Measurements from ENCODE around the gene COL13A1.

Gene COL13A1

GRCh38 chr10:69879634-69880257 lies 78.0 kb downstream of the COL13A1 start:
- no peak for DNase-seq (ENCODE audit: low read depth, low spot score)
- H3K4me1 ChIP-seq (ENCODE audit: insufficient read depth, insufficient read length): peaks cover 20% of the 10 kb centered on the region
- H3K9ac ChIP-seq (ENCODE audit: insufficient read length, low read depth): peak overlapping the region; percentile 17

DNA sequence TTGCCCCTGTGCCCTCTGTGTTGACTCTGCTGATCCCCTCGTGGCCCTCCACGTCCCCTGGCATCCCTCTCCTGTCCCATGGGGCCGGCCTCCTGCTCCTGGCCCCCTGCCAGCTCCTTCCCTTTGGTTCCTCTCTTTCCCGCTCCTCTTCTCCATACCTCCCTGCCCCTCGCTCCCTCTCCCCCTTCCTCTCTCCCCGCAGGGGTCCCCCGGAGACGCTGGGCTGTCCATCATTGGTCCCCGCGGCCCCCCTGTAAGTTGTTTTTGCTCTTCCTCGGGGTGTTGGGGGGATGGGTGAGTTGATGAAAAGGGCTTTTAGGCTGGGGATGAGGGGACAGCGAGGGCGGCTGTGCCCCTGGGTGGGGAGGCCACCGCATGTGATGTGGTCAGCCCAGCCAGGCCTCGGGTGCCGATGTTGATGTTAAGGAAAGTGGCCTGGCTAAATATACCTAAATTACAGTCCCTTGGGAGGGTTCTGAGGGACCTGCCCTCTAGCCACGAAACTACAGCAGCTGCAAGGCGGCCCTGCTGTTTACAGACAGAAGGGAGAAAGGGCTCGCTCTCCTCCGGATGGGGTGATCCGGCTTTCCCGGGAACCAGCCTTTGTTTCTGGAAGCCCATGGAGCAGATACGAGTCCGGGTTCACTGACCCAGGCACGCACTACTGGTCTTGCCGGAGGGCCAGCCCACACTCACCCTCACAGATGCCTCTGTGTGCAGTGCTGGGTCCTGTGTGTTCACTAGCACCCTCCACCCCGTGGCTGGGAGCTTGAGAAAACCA lies 78.8 kb downstream of the COL13A1 start:
- no peak for TF ChIP-seq ZNF274 (IDR thresholded peaks at IDR 0.05; ENCODE audit: low read depth, low read length)
- no peak for TF ChIP-seq SUZ12 (IDR thresholded peaks at IDR 0.05; ENCODE audit: extremely low read depth, insufficient read depth, insufficient read length)
- TF ChIP-seq YY1 (IDR thresholded peaks at IDR 0.05; ENCODE audit: insufficient read depth, insufficient read length): no peak
- Histone ChIP-seq H3K4me3 (ENCODE audit: insufficient read length, low read depth) (no peak overlapping the region), H3K4me1 (ENCODE audit: insufficient read depth, insufficient read length) (peaks cover 18% of the 10 kb centered on the region), H3K27me3 (ENCODE audit: insufficient read depth, insufficient read length) (no peaks in the 10 kb centered on the region), H3K9me3 (ENCODE audit: insufficient read depth, low read length) (no peaks in the 10 kb centered on the region), H3K36me3 (ENCODE audit: insufficient read depth, insufficient read length, low read length) (no peaks in the 10 kb centered on the region), H3K9ac (ENCODE audit: insufficient read length, low read depth) (peak overlapping the region; percentile 62)
- DNase-seq (ENCODE audit: low read depth, low spot score): no peak

More at GRCh38 chr10:69879634-69880257, 78.0 kb downstream of the COL13A1 start:
- Histone ChIP-seq H3K36me3 (ENCODE audit: insufficient read depth, insufficient read length, low read length) (no peaks in the 10 kb centered on the region), H3K4me3 (ENCODE audit: insufficient read length, low read depth) (no peak overlapping the region), H3K9me3 (ENCODE audit: insufficient read depth, low read length) (no peaks in the 10 kb centered on the region), H3K27me3 (ENCODE audit: insufficient read depth, insufficient read length) (no peaks in the 10 kb centered on the region)
- TF ChIP-seq ZNF274 (IDR thresholded peaks at IDR 0.05; ENCODE audit: low read depth, low read length) (no peak), SUZ12 (IDR thresholded peaks at IDR 0.05; ENCODE audit: extremely low read depth, insufficient read depth, insufficient read length) (no peak), YY1 (IDR thresholded peaks at IDR 0.05; ENCODE audit: insufficient read depth, insufficient read length) (no peak)

GRCh38 chr10:69881202-69881601 lies 79.5 kb downstream of the COL13A1 start:
- no peaks in the 10 kb centered on the region for H3K9me3 ChIP-seq (ENCODE audit: insufficient read depth, low read length)
- TF ChIP-seq ZNF274 (IDR thresholded peaks at IDR 0.05; ENCODE audit: low read depth, low read length): no peak
- TF ChIP-seq YY1 (IDR thresholded peaks at IDR 0.05; ENCODE audit: insufficient read depth, insufficient read length): no peak
- no peak for TF ChIP-seq SUZ12 (IDR thresholded peaks at IDR 0.05; ENCODE audit: extremely low read depth, insufficient read depth, insufficient read length)
- no peak for DNase-seq (ENCODE audit: low read depth, low spot score)
- no peaks in the 10 kb centered on the region for H3K36me3 ChIP-seq (ENCODE audit: insufficient read depth, insufficient read length, low read length)
- H3K9ac ChIP-seq (ENCODE audit: insufficient read length, low read depth): peak overlapping the region; percentile 62
- no peak overlapping the region for H3K4me3 ChIP-seq (ENCODE audit: insufficient read length, low read depth)
- H3K27me3 ChIP-seq (ENCODE audit: insufficient read depth, insufficient read length): no peaks in the 10 kb centered on the region
- peaks cover 18% of the 10 kb centered on the region for H3K4me1 ChIP-seq (ENCODE audit: insufficient read depth, insufficient read length)

GRCh38 chr10:69883310-69884023 lies 81.8 kb downstream of the COL13A1 start:
- Histone ChIP-seq H3K4me1 (ENCODE audit: insufficient read depth, insufficient read length) (peaks cover 6% of the 10 kb centered on the region), H3K4me3 (ENCODE audit: insufficient read length, low read depth) (no peak overlapping the region), H3K9me3 (ENCODE audit: insufficient read depth, low read length) (no peaks in the 10 kb centered on the region), H3K27me3 (ENCODE audit: insufficient read depth, insufficient read length) (no peaks in the 10 kb centered on the region), H3K36me3 (ENCODE audit: insufficient read depth, insufficient read length, low read length) (no peaks in the 10 kb centered on the region), H3K9ac (ENCODE audit: insufficient read length, low read depth) (no peak overlapping the region)
- TF ChIP-seq ZNF274 (IDR thresholded peaks at IDR 0.05; ENCODE audit: low read depth, low read length) (no peak), SUZ12 (IDR thresholded peaks at IDR 0.05; ENCODE audit: extremely low read depth, insufficient read depth, insufficient read length) (no peak), YY1 (IDR thresholded peaks at IDR 0.05; ENCODE audit: insufficient read depth, insufficient read length) (no peak)
- DNase-seq (ENCODE audit: low read depth, low spot score): no peak

DNA sequence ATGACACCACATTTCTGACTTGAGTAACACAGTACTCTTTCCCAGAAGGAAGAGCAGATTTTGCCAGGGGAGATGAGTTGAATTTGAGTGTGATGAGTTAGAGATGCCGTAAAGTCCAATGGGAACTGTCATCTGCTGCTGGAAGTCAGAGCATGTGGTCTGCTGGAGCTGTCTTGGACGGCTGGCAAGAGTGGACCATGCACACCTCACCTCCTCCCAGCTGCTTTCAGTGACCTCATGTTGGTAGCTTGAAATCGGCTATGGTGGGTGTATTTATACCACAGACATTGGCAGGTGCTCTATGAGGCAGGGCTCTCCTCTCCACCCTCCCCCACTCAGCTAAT lies 82.3 kb downstream of the COL13A1 start:
- H3K4me3 ChIP-seq (ENCODE audit: insufficient read length, low read depth): no peak overlapping the region
- no peaks in the 10 kb centered on the region for H3K27me3 ChIP-seq (ENCODE audit: insufficient read depth, insufficient read length)
- H3K4me1 ChIP-seq (ENCODE audit: insufficient read depth, insufficient read length): peaks cover 6% of the 10 kb centered on the region
- H3K36me3 ChIP-seq (ENCODE audit: insufficient read depth, insufficient read length, low read length): no peaks in the 10 kb centered on the region
- TF ChIP-seq YY1 (IDR thresholded peaks at IDR 0.05; ENCODE audit: insufficient read depth, insufficient read length) (no peak), ZNF274 (IDR thresholded peaks at IDR 0.05; ENCODE audit: low read depth, low read length) (no peak), SUZ12 (IDR thresholded peaks at IDR 0.05; ENCODE audit: extremely low read depth, insufficient read depth, insufficient read length) (no peak)
- no peak overlapping the region for H3K9ac ChIP-seq (ENCODE audit: insufficient read length, low read depth)
- H3K9me3 ChIP-seq (ENCODE audit: insufficient read depth, low read length): no peaks in the 10 kb centered on the region
- DNase-seq (ENCODE audit: low read depth, low spot score): no peak

DNA sequence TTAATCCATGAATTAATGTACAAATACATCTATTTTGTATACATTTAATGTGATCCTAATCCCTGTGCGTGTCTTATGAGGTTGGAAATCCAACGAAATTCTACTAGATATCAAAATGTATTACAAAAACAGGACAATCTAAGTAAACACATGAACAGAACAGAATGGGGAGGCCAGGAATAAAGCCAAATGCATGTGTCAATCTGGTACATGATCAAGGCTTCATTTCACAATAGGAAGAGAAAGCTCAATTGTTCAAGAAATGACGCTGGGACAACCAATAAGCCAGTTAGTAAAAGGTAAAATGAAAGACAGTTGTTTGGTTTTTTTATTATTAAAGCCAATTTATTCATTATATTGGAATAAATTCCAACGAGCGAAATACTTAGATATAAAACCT lies 83.0 kb downstream of the COL13A1 start:
- Histone ChIP-seq H3K4me1 (ENCODE audit: insufficient read depth, insufficient read length) (peaks cover 6% of the 10 kb centered on the region), H3K9me3 (ENCODE audit: insufficient read depth, low read length) (no peaks in the 10 kb centered on the region), H3K4me3 (ENCODE audit: insufficient read length, low read depth) (no peak overlapping the region), H3K9ac (ENCODE audit: insufficient read length, low read depth) (no peak overlapping the region), H3K27me3 (ENCODE audit: insufficient read depth, insufficient read length) (no peaks in the 10 kb centered on the region), H3K36me3 (ENCODE audit: insufficient read depth, insufficient read length, low read length) (no peaks in the 10 kb centered on the region)
- no peak for TF ChIP-seq YY1 (IDR thresholded peaks at IDR 0.05; ENCODE audit: insufficient read depth, insufficient read length)
- TF ChIP-seq ZNF274 (IDR thresholded peaks at IDR 0.05; ENCODE audit: low read depth, low read length): no peak
- TF ChIP-seq SUZ12 (IDR thresholded peaks at IDR 0.05; ENCODE audit: extremely low read depth, insufficient read depth, insufficient read length): no peak
- DNase-seq (ENCODE audit: low read depth, low spot score): no peak

Measured in NT2/D1 (cell line).